IgD-negative memory B cell (primary cell): Measurements from ENCODE around the gene TNFRSF9. TPM values are rescaled to one million over a fixed set of nuclear protein-coding genes. Genes with fewer than 3 reads are reported as not detected.

Source experiments
- H3K27ac Mint-ChIP-seq, 3 donors: one replicate each; pipeline ENCODE4 v1.8.0; 2020 to 2022; ENCODE audit warnings: mild to moderate bottlenecking in 3 of 3, mixed read lengths in 3 of 3, moderate library complexity in 1 of 3
- H3K27me3 Mint-ChIP-seq: one replicate; pipeline ENCODE4 v1.8.0; 2021; ENCODE audit warnings: mixed read lengths
- H3K36me3 Mint-ChIP-seq: one replicate; pipeline ENCODE4 v1.8.0; 2020; ENCODE audit warnings: mild to moderate bottlenecking, mixed read lengths
- H3K4me1 Mint-ChIP-seq, 3 donors: one replicate each; pipeline ENCODE4 v1.8.0; 2020 to 2022; ENCODE audit warnings: mixed read lengths in 3 of 3, mild to moderate bottlenecking in 1 of 3
- H3K4me3 Mint-ChIP-seq, 4 donors: one replicate each; pipeline ENCODE4 v1.8.0; 2020 to 2022; ENCODE audit warnings: mild to moderate bottlenecking in 4 of 4, mixed read lengths in 4 of 4, moderate library complexity in 3 of 4
- H3K9me3 Mint-ChIP-seq, 3 donors: one replicate each; pipeline ENCODE4 v1.8.0; 2020 to 2021; ENCODE audit warnings: mixed read lengths in 3 of 3, mild to moderate bottlenecking in 1 of 3
- polyA plus RNA-seq: library from polyadenylated mRNA; unstranded; fragments of 300-500 nt; fragmentation: Illumina TruSeq; gene quantifications from one replicate; pipeline ENCODE4 v1.2.3, GENCODE V29; 2021

Gene TNFRSF9
- polyA plus RNA-seq, 1 donor from 2014 or later: not detected

DNA sequence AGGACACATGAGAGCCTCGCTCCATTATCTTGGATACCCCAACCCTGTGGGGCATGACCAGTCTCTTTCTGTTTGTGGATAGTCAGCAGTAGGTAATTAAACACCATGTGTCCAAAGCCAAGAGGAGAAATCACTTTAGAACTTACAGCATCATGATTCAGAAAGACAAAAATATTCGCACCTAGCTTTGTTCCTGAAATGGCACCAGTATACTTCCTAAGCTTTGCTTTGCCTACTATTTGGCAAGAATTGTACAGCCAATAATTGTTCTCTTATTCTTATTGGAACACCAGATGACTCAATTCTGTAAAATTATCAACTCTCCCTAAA is 24.2 kb downstream of the TNFRSF9 start:
- Mint-ChIP-seq H3K27me3 (peaks cover 15% of the 10 kb centered on the region), H3K4me3 (no peak overlapping the region), H3K4me1 (peaks cover 0 to 2% (median 0%) of the 10 kb centered on the region in 3 donors), H3K27ac (no peak overlapping the region), H3K36me3 (no peaks in the 10 kb centered on the region), H3K9me3 (no peaks in the 10 kb centered on the region)

DNA sequence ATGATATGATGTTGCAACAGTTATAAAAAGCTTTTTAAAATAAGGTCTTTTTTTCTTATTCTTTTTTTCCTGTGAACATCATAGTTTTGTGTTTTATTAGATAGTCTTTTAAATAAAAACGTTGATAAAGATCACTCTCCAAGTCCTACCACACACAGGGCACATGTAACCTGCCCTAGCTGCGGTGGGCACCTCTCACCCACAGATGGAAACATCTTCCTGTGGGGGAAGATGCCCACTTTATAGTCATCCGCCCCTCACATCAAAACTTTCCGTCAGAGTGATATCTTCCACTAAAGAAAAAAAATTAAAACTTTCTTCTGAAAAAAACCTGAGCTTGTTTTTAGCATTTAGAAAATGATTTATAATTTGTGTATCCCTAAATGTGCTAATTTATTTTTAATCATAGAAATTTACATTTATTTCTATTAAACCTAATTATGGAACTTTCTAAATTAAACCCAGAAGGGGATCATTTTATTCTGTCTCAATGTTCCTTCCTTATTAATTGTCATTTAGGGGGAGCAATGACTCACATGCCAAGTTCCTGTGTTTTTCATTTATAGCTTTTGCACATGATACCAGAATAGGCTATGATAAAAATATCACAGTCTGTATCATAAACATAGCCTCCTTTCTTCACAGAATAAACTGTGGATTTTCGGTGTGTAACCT is 24.7 kb downstream of the TNFRSF9 start:
- Mint-ChIP-seq H3K9me3 (no peaks in the 10 kb centered on the region), H3K4me3 (no peak overlapping the region), H3K4me1 (peaks cover 0 to 2% (median 0%) of the 10 kb centered on the region in 3 donors), H3K27ac (no peak overlapping the region), H3K27me3 (peaks cover 15% of the 10 kb centered on the region), H3K36me3 (no peaks in the 10 kb centered on the region)

DNA sequence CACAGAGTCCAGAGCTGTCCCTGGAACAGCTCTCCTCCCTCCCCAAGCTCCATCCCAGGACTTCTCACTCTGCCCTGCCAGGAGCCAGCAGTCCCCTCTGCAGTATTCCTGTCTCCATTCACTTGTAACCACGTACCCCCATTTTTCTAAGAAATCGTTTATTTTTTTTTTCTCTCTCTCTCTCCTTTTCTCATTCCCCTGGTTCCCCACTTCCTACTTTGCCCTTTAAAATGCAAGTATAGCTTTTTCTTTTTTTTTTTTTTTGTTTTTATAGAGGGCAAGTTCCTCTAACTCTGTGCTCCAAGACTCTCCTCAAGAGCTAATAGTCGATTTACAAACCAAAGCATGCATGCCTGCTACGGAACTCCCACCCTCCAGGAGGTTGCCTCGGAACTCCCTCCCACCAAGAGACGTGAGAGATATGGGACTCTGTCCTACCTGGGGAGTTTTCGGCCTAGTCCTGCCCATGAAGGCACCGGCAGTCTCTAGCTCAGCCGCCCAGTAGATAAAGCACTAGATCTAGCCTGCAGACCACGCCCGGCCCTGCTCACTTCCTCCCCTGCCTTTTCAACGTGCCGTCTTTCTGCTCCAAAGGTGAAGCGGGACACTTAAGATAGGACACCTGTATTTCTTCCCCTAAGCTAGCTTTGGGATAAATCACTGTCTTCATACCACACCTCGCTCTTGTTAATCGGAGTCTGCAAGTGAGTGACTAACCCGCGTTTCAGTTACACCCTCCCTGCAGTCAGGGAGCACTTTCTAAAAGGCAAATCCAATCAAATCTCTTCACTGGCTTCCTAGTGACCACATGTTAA is 27.7 kb downstream of the TNFRSF9 start:
- H3K36me3 Mint-ChIP-seq: no peaks in the 10 kb centered on the region
- H3K9me3 Mint-ChIP-seq: peaks cover 0 to 3% (median 2%) of the 10 kb centered on the region in 3 donors
- no peak overlapping the region for H3K4me3 Mint-ChIP-seq
- no peaks in the 10 kb centered on the region for H3K4me1 Mint-ChIP-seq
- H3K27me3 Mint-ChIP-seq: peaks cover 11% of the 10 kb centered on the region
- H3K27ac Mint-ChIP-seq: no peak overlapping the region

GRCh38 chr1:7912145-7912544 is 28.5 kb downstream of the TNFRSF9 start:
- Mint-ChIP-seq H3K4me3 (no peak overlapping the region), H3K4me1 (no peaks in the 10 kb centered on the region)

DNA sequence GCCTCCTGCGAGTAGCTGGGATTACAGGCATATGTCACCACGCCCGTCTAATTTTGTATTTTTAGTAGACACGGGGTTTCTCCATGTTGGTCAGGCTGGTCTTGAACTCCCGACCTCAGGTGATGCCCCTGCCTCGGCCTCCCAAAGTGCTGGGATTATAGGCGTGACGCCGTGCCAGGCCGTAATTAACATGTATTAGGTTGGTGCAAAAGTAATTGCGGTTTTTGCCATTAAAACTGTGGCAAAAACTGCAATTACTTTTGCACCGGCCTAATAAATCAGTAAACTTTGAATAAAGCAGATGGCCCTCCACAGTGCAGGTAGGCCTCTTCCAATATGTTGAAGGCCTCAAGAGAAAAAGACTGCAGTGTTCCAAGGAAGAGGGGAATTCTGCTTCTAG is 35.4 kb downstream of the TNFRSF9 start:
- Mint-ChIP-seq H3K4me1 (peaks cover 0 to 4% (median 0%) of the 10 kb centered on the region in 3 donors), H3K36me3 (no peaks in the 10 kb centered on the region), H3K27ac (no peak overlapping the region), H3K4me3 (no peak overlapping the region), H3K9me3 (peaks cover 0 to 3% (median 2%) of the 10 kb centered on the region in 3 donors), H3K27me3 (peaks cover 2% of the 10 kb centered on the region)

More at GRCh38 chr1:7912145-7912544, 28.5 kb downstream of the TNFRSF9 start:
- H3K27ac Mint-ChIP-seq: no peak overlapping the region
- peaks cover 7% of the 10 kb centered on the region for H3K27me3 Mint-ChIP-seq
- H3K36me3 Mint-ChIP-seq: no peaks in the 10 kb centered on the region
- peaks cover 0 to 3% (median 2%) of the 10 kb centered on the region in 3 donors for H3K9me3 Mint-ChIP-seq

DNA sequence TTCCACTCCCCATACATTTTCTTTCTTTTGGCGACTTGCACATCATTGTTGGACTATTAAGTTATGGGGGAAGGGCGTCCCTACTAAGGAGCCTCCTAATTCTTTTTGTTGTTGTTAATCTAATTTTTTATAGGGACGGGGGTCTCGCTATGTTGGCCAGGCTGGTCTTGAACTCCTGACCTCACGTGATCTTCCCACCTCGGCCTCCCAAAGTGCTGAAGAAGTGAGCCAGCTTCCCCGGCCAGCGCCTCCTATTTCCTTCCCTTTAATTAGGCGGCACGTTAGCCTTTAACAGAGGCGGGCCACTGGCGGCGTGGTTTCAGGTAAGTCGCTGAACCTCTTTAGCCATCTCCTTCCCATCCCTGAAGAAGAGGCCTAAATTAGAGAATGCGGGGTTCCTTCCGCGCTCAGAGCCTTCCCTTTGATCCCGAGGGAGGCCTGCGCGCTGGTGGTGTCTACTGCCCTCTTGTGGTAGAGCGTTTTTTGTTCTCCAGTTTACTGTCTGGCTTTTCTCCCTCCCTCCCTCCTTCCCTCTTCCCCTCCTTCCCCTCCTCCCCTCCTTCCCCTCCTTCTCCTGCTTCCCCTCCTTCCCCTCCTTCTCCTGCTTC is 38.1 kb downstream of the TNFRSF9 start:
- peak overlapping the region in 2 of 4 donors; percentile 75 to 84 for H3K4me3 Mint-ChIP-seq
- H3K9me3 Mint-ChIP-seq: no peaks in the 10 kb centered on the region
- no peak overlapping the region for H3K27ac Mint-ChIP-seq
- no peaks in the 10 kb centered on the region for H3K36me3 Mint-ChIP-seq
- peaks cover 0 to 4% (median 0%) of the 10 kb centered on the region in 3 donors for H3K4me1 Mint-ChIP-seq
- H3K27me3 Mint-ChIP-seq: peaks cover 2% of the 10 kb centered on the region

DNA sequence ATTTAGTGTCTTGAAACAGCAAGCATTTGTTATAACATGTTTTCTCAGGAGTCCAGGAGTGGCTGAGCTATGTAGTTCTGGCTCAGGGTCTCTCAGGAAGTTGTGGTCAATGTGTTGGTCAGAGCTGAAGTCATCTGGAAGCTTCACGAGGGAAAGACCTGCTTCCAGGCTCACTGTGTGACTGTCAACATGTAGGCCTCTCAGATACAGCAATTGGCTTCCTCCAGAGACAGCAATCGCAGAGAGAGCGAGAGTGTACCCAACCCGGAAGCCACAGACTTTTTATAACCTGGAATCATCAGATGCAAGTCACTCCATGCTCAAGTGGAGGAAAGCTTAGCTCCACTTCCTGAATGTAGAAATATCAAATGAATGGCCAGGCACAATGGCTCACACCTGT is 40.9 kb downstream of the TNFRSF9 start:
- no peak overlapping the region for H3K4me3 Mint-ChIP-seq
- no peaks in the 10 kb centered on the region for H3K4me1 Mint-ChIP-seq
- no peaks in the 10 kb centered on the region for H3K9me3 Mint-ChIP-seq
- no peak overlapping the region for H3K27ac Mint-ChIP-seq
- no peaks in the 10 kb centered on the region for H3K36me3 Mint-ChIP-seq
- H3K27me3 Mint-ChIP-seq: peaks cover 2% of the 10 kb centered on the region

- H3K36me3 Mint-ChIP-seq: no peaks in the 10 kb centered on the region
- H3K4me3 Mint-ChIP-seq: no peak overlapping the region
- H3K4me1 Mint-ChIP-seq: no peaks in the 10 kb centered on the region
- H3K9me3 Mint-ChIP-seq: no peaks in the 10 kb centered on the region
- H3K27ac Mint-ChIP-seq: peak overlapping the region in 1 of 3 donors; percentile 73
- H3K27me3 Mint-ChIP-seq: peaks cover 2% of the 10 kb centered on the region
Observed at GRCh38 chr1:7898962-7899361, 41.7 kb downstream of the TNFRSF9 start.

DNA sequence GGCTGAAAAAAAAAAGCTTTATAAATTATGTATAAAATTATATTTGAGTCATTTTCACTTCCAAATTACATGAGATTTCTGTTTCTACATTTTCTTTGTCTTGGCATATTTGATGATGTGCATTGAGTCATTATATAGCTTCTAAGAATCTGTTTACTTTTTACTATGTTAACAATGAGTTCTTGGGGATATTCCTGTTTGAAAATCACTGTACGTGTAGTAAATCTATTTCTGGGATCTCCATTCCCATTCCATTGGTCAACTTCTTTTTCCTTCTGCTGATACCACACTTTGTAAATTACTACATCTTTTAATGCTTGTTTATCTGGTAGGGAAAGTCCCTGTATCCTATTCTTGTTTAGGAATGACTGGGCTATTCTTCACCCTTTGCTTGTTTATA is 43.6 kb downstream of the TNFRSF9 start:
- Mint-ChIP-seq H3K4me3 (no peak overlapping the region), H3K36me3 (no peaks in the 10 kb centered on the region), H3K27me3 (no peaks in the 10 kb centered on the region), H3K27ac (no peak overlapping the region), H3K4me1 (no peaks in the 10 kb centered on the region), H3K9me3 (no peaks in the 10 kb centered on the region)

DNA sequence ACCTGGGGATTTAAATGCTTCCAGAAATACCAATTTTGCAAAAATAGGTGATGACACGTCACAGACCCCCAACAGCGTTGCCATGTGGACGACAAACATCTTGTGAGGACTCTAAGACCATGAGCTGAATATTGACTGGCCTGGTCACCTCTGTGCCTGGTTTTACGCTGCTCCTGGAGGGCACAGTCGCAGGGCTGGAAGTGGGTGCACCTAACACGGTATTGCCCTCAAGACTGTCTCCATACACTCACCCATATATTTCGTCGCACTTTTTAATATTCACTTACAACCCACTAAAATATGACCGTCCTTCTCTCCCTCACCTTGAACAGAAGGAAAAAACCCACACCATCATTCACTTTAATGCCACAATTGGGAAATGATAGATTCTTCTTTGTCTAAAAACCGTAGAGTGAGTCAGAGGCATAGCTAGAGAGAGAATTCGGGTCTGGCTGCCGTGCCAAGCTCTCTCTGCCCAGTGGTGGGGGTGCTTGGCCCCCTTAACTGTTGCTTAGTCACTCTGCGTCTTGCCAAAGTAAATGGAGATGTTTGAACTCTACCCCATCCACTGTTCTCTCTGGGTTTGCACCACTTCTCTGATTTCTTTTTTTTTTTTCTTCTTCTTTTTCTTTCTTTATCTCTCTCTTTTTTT is 47.0 kb downstream of the TNFRSF9 start:
- H3K27me3 Mint-ChIP-seq: peaks cover 3% of the 10 kb centered on the region
- H3K36me3 Mint-ChIP-seq: no peaks in the 10 kb centered on the region
- H3K4me3 Mint-ChIP-seq: no peak overlapping the region
- no peaks in the 10 kb centered on the region for H3K4me1 Mint-ChIP-seq
- peaks cover 0 to 4% (median 4%) of the 10 kb centered on the region in 3 donors for H3K9me3 Mint-ChIP-seq
- no peak overlapping the region for H3K27ac Mint-ChIP-seq

DNA sequence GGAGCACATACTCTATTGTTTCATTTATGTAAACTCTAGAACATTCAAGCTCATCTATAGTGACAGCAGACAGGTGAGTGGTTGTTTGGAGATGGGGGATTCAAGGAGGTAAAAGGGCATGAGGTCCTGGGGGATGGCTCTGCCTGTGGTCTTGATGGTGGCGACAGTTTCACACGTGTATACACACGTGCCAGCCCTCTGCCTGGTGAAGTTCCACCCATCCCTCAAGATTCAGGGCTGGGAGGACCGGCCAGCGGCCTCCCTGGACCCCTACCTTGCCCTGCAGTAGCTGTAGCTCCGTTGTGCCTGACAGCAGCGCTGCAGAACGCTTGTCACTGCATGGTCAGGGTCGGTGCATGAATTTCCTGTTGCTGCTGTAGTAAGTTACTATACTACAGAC is 48.8 kb downstream of the TNFRSF9 start:
- peaks cover 0 to 4% (median 4%) of the 10 kb centered on the region in 3 donors for H3K9me3 Mint-ChIP-seq
- H3K4me1 Mint-ChIP-seq: no peaks in the 10 kb centered on the region
- H3K36me3 Mint-ChIP-seq: no peaks in the 10 kb centered on the region
- H3K4me3 Mint-ChIP-seq: no peak overlapping the region
- H3K27ac Mint-ChIP-seq: no peak overlapping the region
- peaks cover 13% of the 10 kb centered on the region for H3K27me3 Mint-ChIP-seq

GRCh38 chr1:7890853-7891252 is 49.8 kb downstream of the TNFRSF9 start:
- Mint-ChIP-seq H3K36me3 (no peaks in the 10 kb centered on the region), H3K4me1 (peaks cover 0 to 1% (median 0%) of the 10 kb centered on the region in 3 donors), H3K27ac (peak overlapping the region in 1 of 3 donors; percentile 82), H3K9me3 (peaks cover 0 to 4% (median 4%) of the 10 kb centered on the region in 3 donors), H3K4me3 (no peak overlapping the region), H3K27me3 (peaks cover 18% of the 10 kb centered on the region)

DNA sequence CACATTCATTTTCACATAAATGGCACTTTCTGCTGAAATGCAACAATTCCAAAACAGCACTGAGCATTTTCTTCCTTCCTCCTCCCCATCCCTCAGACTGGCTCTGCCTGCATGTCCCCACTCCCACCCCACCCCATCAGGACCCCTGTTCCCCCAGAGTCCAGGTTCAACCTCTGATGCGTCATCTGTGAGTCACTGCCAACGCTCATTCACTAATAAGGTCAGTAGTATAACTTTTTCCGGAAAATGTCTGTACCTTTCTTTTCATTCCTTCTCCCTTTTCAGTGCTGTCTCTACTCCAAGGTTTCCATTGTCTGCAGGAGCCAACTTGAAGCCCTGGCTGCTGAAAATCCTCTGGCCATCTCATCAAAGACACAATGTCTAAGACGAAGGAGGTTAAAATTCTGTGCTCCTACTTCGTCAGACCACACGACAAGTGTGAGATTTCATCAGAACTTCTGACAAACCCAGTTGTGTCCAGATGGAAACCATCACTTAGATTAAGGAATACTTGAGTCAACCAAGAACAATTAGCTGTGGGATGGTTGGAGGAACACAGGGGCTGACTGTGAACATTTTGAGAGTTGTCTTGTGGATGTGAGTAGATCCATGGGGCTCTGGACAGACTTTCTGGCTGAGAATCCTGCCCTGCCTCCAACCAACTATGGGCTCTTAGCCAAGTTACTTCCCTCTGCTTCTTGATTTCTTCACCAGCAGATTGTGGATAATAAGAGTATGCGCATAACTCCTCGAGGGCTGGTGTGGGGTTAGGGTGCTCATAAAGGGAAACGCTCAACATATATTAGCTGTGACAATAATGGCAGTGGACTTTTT is 52.2 kb downstream of the TNFRSF9 start:
- Mint-ChIP-seq H3K9me3 (peaks cover 2 to 6% (median 4%) of the 10 kb centered on the region in 3 donors), H3K4me3 (no peak overlapping the region), H3K36me3 (peaks cover 4% of the 10 kb centered on the region), H3K27ac (no peak overlapping the region), H3K4me1 (peaks cover 0 to 1% (median 0%) of the 10 kb centered on the region in 3 donors), H3K27me3 (peaks cover 19% of the 10 kb centered on the region)

GRCh38 chr1:7886405-7886745 is 54.3 kb downstream of the TNFRSF9 start:
- no peak overlapping the region for H3K27ac Mint-ChIP-seq
- H3K36me3 Mint-ChIP-seq: peaks cover 4% of the 10 kb centered on the region
- no peak overlapping the region for H3K4me3 Mint-ChIP-seq
- peaks cover 2 to 6% (median 4%) of the 10 kb centered on the region in 3 donors for H3K9me3 Mint-ChIP-seq
- H3K4me1 Mint-ChIP-seq: peaks cover 0 to 1% (median 0%) of the 10 kb centered on the region in 3 donors
- H3K27me3 Mint-ChIP-seq: peaks cover 19% of the 10 kb centered on the region
